ENCODE measurements around the gene CYB5B.
A peak's percentile ranks its signal among the peaks of the same experiment; 100 is the strongest.
"Not testable (repeated sequence)": the region's sequence is repeated elsewhere in the genome, so short reads cannot be mapped to it uniquely, and the experiment has no call there.

CYB5B gene

GRCh38 chr16:69410219-69410990, 14.0 kb upstream of the CYB5B start:
- DNase-seq (ENCODE audit: low read depth), result no peak

GRCh38 chr16:69411064-69411985, 13.1 kb upstream of the CYB5B start:
- DNase-seq (ENCODE audit: low read depth), result no peak

- no peak for DNase-seq (ENCODE audit: low read depth)
These were observed 12.1 kb upstream of the CYB5B start for GRCh38 chr16:69412287-69412686.

DNA sequence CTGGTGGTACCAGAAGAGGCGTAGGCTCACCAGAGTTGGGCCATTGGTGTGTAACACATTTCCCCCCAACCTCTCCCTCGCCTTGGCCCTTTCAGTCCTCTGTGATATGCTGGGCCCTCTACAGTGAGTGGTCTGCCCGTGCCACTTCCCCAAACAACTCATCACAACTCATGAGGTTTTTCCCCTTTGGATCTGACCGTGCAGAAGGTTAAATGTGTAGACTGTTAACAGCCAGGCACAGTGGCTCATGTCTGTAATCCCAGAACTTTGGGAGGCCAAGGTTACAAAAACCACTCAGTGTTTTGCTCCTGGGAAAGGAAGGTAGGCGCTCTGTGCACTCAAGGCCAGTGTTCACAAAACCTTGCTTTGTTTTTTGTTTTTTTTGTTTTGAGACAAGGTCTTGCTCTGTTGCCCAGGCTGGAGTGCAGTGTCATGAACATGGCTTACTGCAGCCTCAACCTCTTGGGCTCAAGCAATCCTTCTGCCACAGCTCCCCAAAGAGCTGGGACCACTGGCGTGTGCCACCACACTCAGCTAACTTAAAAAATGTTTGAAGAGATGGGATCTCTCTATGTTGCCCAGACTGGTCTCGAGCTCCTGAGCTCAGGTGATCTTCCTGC, 11.3 kb upstream of the CYB5B start:
- no peak for DNase-seq (ENCODE audit: low read depth)

GRCh38 chr16:69417520-69418199, 6.8 kb upstream of the CYB5B start:
- no peak for DNase-seq (ENCODE audit: low read depth)

DNA sequence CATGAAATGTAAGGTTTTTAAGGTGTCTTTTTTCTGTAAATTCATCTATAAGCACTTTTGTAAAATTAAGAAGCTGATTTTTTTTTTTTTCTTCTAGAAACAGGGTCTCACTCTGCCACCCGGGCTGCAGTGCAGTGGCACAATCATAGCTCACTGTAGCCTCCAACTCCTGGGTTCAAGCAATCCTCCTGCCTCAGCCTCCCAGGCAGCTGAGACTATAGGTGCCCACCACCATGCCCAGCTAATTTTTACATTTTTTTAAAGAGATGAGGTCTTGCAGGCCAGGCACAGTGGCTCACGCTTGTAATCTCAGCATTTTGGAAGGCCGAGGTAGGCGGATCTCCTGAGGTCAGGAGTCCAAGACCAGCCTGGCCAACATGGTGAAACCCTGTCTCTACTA, 4.5 kb upstream of the CYB5B start:
- DNase-seq (ENCODE audit: low read depth), result no peak

DNA sequence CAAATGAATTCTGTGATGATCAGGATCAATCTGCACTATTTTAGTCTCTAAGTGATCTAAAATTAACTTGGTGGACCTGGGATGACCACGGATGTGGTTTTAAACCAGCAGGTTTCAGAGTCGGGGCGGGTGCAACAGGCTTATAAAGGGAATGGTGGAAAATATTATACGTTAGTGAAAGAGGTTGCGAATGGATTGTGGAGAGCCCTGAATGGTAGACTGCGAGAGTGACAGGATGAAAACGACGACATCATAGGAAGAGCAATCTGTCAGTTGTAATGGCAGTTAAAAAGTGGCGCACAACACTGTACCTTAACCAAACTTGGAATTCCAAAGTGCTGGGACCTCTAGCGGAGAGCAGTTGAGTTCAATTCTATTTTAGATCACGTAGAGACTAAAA, 1.2 kb upstream of the CYB5B start:
- DNase-seq (ENCODE audit: low read depth), result no peak

GRCh38 chr16:69424935-69425784, 741 bp downstream of the CYB5B start:
- DNase-seq (ENCODE audit: low read depth), result no peak

GRCh38 chr16:69428652-69429051, 4.2 kb downstream of the CYB5B start:
- no peak for DNase-seq (ENCODE audit: low read depth)

- not testable (repeated sequence) for DNase-seq (ENCODE audit: low read depth)
These were observed 4.7 kb downstream of the CYB5B start for GRCh38 chr16:69429058-69429640.

- no peak for DNase-seq (ENCODE audit: low read depth)
These were observed 7.6 kb downstream of the CYB5B start for GRCh38 chr16:69431948-69432468.

DNA sequence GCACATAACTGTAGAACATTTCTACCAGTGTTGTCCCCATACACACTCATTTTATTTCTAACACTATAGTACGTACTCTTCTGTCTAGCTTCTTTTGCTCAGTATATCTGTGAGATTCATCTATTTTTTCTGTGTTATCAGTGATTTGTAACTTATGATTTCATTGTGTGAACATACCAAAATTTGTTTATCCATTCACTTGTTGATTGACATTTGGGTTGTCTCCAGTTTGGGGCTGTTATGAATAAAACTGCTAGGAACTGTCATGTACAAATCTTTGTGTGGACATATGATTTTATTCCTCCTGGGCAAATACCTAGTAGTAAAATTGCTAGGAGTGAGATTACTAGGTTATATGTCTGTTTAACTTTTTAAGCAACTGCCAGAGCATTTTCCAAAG, 9.6 kb downstream of the CYB5B start:
- DNase-seq (ENCODE audit: low read depth), result no peak

DNA sequence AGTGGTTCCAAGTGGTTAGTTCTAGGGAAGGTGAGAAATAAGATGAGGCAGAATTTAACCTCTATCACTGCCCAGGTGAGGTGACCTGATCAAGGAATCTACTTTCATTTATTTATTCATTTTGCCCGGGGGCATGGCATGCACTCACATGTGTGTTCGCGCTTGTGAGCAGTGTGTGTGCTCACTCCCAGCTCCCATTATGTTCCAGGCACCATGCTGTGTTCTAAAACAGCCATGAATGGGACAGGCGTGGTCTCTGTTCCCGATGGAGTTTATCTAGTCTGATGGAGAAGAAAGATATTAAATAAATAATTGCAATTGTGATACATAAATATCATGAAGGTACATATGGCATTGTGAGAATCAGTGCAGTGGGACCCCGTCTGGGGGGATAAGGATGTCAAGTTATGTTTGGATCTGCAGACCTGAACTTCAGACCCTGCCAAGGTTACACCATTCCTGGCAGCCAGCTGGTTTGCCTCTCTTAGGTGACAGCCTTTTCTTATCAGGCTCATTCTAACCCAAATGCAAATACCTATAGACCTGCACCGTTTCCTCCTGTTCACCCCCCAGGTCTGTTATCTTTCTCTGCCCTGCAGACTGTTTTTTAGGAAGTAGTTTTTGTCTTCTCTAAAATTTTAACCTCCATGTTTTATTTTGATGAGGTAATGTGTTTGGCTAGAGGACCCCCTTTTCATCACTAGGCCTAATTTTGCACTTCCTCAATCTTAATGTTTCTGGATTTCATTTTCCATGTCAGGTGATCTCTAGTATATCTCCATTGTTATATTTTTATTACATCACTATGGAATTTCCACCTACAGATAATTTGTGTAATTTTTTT, 11.8 kb downstream of the CYB5B start:
- DNase-seq (ENCODE audit: low read depth), result no peak

DNA sequence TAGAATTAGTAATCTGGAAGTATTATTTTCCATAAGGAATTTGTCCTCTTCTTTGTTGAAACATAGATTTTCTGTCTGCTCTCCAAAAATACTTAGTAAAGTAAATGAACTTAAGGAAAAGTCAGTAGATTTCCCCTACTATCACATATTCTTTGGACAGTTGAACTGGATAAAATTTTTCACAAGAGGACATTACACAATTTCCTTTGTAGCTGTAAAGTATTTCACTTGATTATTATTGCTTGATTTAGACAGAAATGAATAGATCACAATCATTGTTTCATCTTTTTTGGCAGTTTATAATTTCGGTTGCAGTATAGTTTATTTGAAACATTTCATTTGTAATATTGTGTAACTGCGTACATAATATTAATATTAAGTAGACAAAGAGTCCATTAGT, 12.5 kb downstream of the CYB5B start:
- DNase-seq (ENCODE audit: low read depth), result no peak

DNA sequence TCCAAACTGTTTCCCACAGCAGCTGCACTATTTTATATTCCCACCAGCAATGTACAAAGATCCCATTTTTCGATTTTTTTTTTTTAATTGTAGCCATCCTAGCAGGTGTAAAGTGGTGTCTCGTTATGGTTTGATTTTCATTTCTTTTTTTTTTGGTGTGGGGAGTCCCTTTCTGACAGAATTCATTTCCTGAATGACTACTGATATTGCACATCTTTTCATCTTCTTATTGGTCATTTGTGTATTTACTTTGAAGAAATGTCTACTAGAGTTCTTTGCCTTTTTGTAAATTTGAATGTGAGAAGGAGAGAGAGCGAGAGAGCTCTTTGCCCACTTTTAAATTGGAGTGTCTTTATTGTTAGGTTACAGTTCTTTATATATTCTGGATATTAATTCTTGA, 14.0 kb downstream of the CYB5B start:
- no peak for DNase-seq (ENCODE audit: low read depth)

DNA sequence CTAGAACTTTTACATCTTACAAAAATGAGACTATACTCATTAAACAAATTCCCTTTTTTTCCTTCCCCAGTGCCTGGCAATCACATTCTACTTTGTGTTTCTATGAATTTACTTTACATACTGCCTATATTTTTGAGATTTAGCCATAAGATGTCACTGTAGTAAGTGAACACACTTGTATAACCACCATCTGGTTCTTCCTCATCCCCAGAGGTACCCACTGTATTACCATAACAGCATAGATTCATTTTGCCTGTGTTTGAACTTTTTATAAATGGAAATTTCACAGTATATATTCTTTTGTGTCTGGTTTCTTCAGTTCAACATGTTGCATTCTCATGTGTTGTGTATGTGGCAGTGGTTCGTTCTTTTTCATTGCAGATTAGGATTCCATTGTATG, 15.8 kb downstream of the CYB5B start:
- no peak for DNase-seq (ENCODE audit: low read depth)

DNA sequence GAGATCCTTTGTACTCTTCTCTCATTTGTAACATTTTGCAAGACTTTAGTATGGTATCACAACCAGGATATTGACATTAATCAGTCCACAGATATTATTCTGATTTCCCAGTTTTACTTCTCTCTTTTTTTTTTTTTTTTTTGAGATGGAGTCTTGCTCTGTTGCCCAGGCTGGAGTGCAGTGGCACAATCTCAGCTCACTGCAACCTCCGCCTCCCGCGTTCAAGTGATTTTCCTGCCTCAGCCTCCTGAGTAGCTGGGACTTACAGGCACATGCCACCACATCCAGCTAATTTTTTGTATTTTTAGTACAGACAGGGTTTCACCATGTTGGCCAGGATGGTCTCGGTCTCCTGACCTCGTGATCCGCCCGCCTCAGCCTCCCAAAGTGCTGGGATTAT, 16.6 kb downstream of the CYB5B start:
- DNase-seq (ENCODE audit: low read depth), result not testable (repeated sequence)

GRCh38 chr16:69443927-69444631, 19.7 kb downstream of the CYB5B start:
- peak; percentile 32 for DNase-seq (ENCODE audit: low read depth)
